ENCODE measurements around the gene ARHGEF25. TPM values are rescaled to one million over a fixed set of nuclear protein-coding genes. Genes with fewer than 3 reads are reported as not detected.

The ARHGEF25 gene
- total RNA-seq, 3 donors from 2014 or later (not counting 1 experiment from before 2014, with no cell fraction given), result 3.1 to 6.5 (median 5.1) TPM

GRCh38 chr12:57614948-57615500 is 3.8 kb downstream of the ARHGEF25 start:
- peaks cover 18% of the 10 kb centered on the region for H3K27me3 ChIP-seq (ENCODE audit: control insufficient read depth, insufficient read depth, low read length)
- H3K27me3 Mint-ChIP-seq (ENCODE audit: low read depth in 2 of 2), result peaks cover 12 to 19% of the 10 kb centered on the region in 2 donors
- H3K27ac ChIP-seq (ENCODE audit: low read length), result no peak overlapping the region
- intact Hi-C loops (cut with micrococcal nuclease), result no loop called here
- H3K27ac Mint-ChIP-seq, result no peak overlapping the region
- TF ChIP-seq CTCF (IDR thresholded peaks at IDR 0.05), result no peak
- no peak for ATAC-seq
- H3K9me3 ChIP-seq (ENCODE audit: control insufficient read depth, insufficient read depth, low read length), result no peaks in the 10 kb centered on the region
- WGBS (ENCODE audit: insufficient coverage), result 87% methylated on average over 11 of the region's 11 CpGs
- H3K9me3 Mint-ChIP-seq, result no peaks in the 10 kb centered on the region
- no peaks in the 10 kb centered on the region for H3K36me3 ChIP-seq (ENCODE audit: control insufficient read depth, insufficient read depth, low read length)
- H3K36me3 Mint-ChIP-seq, result no peaks in the 10 kb centered on the region
- no peak overlapping the region for H3K4me3 Mint-ChIP-seq
- no peak for DNase-seq
- no peak overlapping the region for H3K4me3 ChIP-seq (ENCODE audit: low read length)
- H3K4me1 Mint-ChIP-seq, result peaks cover 15 to 20% of the 10 kb centered on the region in 2 donors
- H3K4me1 ChIP-seq (ENCODE audit: control insufficient read depth, insufficient read depth, low read length), result peaks cover 42% of the 10 kb centered on the region

GRCh38 chr12:57615637-57616036 is 4.4 kb downstream of the ARHGEF25 start:
- peaks cover 18 to 25% of the 10 kb centered on the region in 2 donors for H3K27me3 Mint-ChIP-seq (ENCODE audit: low read depth in 2 of 2)
- H3K27ac Mint-ChIP-seq, result no peak overlapping the region
- no peak overlapping the region for H3K4me3 Mint-ChIP-seq
- Histone ChIP-seq H3K27me3 (ENCODE audit: control insufficient read depth, insufficient read depth, low read length) (peaks cover 24% of the 10 kb centered on the region), H3K4me3 (ENCODE audit: low read length) (no peak overlapping the region), H3K9me3 (ENCODE audit: control insufficient read depth, insufficient read depth, low read length) (no peaks in the 10 kb centered on the region), H3K36me3 (ENCODE audit: control insufficient read depth, insufficient read depth, low read length) (no peaks in the 10 kb centered on the region), H3K4me1 (ENCODE audit: control insufficient read depth, insufficient read depth, low read length) (peaks cover 41% of the 10 kb centered on the region), H3K27ac (ENCODE audit: low read length) (no peak overlapping the region)
- H3K4me1 Mint-ChIP-seq, result peaks cover 14 to 20% of the 10 kb centered on the region in 2 donors
- WGBS (ENCODE audit: insufficient coverage), result 85% methylated on average over 5 of the region's 5 CpGs
- DNase-seq (no peak), ATAC-seq (no peak)
- no peaks in the 10 kb centered on the region for H3K9me3 Mint-ChIP-seq
- no peaks in the 10 kb centered on the region for H3K36me3 Mint-ChIP-seq
- intact Hi-C loops (cut with micrococcal nuclease), result no loop called here
- TF ChIP-seq CTCF (IDR thresholded peaks at IDR 0.05), result no peak

GRCh38 chr12:57616383-57617101 is 5.3 kb downstream of the ARHGEF25 start:
- Mint-ChIP-seq H3K36me3 (no peaks in the 10 kb centered on the region), H3K4me1 (peaks cover 22 to 23% of the 10 kb centered on the region in 2 donors)
- peaks cover 33% of the 10 kb centered on the region for H3K27me3 ChIP-seq (ENCODE audit: control insufficient read depth, insufficient read depth, low read length)

More at GRCh38 chr12:57616383-57617101, 5.3 kb downstream of the ARHGEF25 start:
- TF ChIP-seq CTCF (IDR thresholded peaks at IDR 0.05), result no peak
- ATAC-seq, result no peak
- Histone ChIP-seq H3K9me3 (ENCODE audit: control insufficient read depth, insufficient read depth, low read length) (no peaks in the 10 kb centered on the region), H3K27ac (ENCODE audit: low read length) (no peak overlapping the region), H3K4me1 (ENCODE audit: control insufficient read depth, insufficient read depth, low read length) (peaks cover 43% of the 10 kb centered on the region), H3K36me3 (ENCODE audit: control insufficient read depth, insufficient read depth, low read length) (no peaks in the 10 kb centered on the region), H3K4me3 (ENCODE audit: low read length) (no peak overlapping the region)
- Mint-ChIP-seq H3K4me3 (no peak overlapping the region), H3K27me3 (ENCODE audit: low read depth in 2 of 2) (peaks cover 27 to 32% of the 10 kb centered on the region in 2 donors), H3K9me3 (no peaks in the 10 kb centered on the region), H3K27ac (no peak overlapping the region)
- DNase-seq, result no peak
- WGBS (ENCODE audit: insufficient coverage), result 89% methylated on average over 1 of the region's 3 CpGs
- intact Hi-C loops (cut with micrococcal nuclease), result no loop called here

All from natural killer cell (primary cell).